HT-29 (cell line): ENCODE results near the gene IL11RA. TPM values are rescaled to one million over a fixed set of nuclear protein-coding genes. Genes with fewer than 3 reads are reported as not detected.
A peak's percentile ranks its signal among the peaks of the same experiment; 100 is the strongest.
"Not testable (repeated sequence)": the region's sequence is repeated elsewhere in the genome, so short reads cannot be mapped to it uniquely, and the experiment has no call there.

Source experiments
- DNase-seq: peaks from one replicate; pipeline ENCODE4 v3.0.0-alpha.2; 2015; ENCODE audit warnings: low spot score
- total RNA-seq: library from RNA; depleted of rRNA; stranded (reverse); fragments of >200 nt; shearing (Covaris generic); gene quantifications from 2 replicates; pipeline ENCODE4 v1.2.3, GENCODE V29; 2014

IL11RA gene
- total RNA-seq, 1 experiment from 2014 or later: 4.7 TPM

- no peak for DNase-seq
These were observed 22.5 kb upstream of the IL11RA start for GRCh38 chr9:34629491-34629808.

GRCh38 chr9:34630402-34631154 is 21.4 kb upstream of the IL11RA start:
- no peak for DNase-seq

- DNase-seq: no peak
These were observed 18.8 kb upstream of the IL11RA start for GRCh38 chr9:34633166-34633565.

- DNase-seq: peak; percentile 84
These were observed 18.0 kb upstream of the IL11RA start for GRCh38 chr9:34633851-34634550.

- no peak for DNase-seq
These were observed 17.3 kb upstream of the IL11RA start for GRCh38 chr9:34634551-34635248.

- DNase-seq: no peak
These were observed 16.4 kb upstream of the IL11RA start for GRCh38 chr9:34635556-34635955.

- peak; percentile 6 for DNase-seq
These were observed 15.1 kb upstream of the IL11RA start for GRCh38 chr9:34636791-34637355.

GRCh38 chr9:34637356-34638137 is 14.4 kb upstream of the IL11RA start, which contains the start of gene SIGMAR1:
Gene SIGMAR1 (minus strand): TSS chr9:34637787. CDS start chr9:34637697, 90 bp downstream.
- DNase-seq: peak; percentile 94

- DNase-seq: no peak
These were observed 13.9 kb upstream of the IL11RA start for GRCh38 chr9:34638138-34638445.

- not testable (repeated sequence) for DNase-seq
These were observed 12.7 kb upstream of the IL11RA start for GRCh38 chr9:34639322-34639721.

GRCh38 chr9:34642679-34643078 is 9.3 kb upstream of the IL11RA start:
- no peak for DNase-seq

GRCh38 chr9:34644766-34645314 is 7.1 kb upstream of the IL11RA start:
- DNase-seq: no peak

GRCh38 chr9:34646211-34647083 is 5.5 kb upstream of the IL11RA start, which contains the start of gene GALT:
Gene GALT (plus strand): TSS chr9:34646675. CDS start chr9:34646705, 30 bp downstream.
- peak; percentile 92 for DNase-seq

- DNase-seq: no peak
These were observed 4.9 kb upstream of the IL11RA start for GRCh38 chr9:34647084-34647403.

GRCh38 chr9:34647651-34648050 is 4.3 kb upstream of the IL11RA start:
- DNase-seq: no peak

- DNase-seq: no peak
These were observed 3.3 kb upstream of the IL11RA start for GRCh38 chr9:34648673-34649072.

- DNase-seq: no peak
These were observed 1.2 kb upstream of the IL11RA start for GRCh38 chr9:34650816-34651215.

- peak; percentile 3 for DNase-seq
These were observed 664 bp upstream of the IL11RA start for GRCh38 chr9:34651321-34651720.

- no peak for DNase-seq
These were observed 616 bp downstream of the IL11RA start for GRCh38 chr9:34652602-34653000.
